ENCODE data around the gene ZNFX1. TPM values are rescaled to one million over a fixed set of nuclear protein-coding genes. Genes with fewer than 3 reads are reported as not detected.
"Not testable (repeated sequence)": the region's sequence is repeated elsewhere in the genome, so short reads cannot be mapped to it uniquely, and the experiment has no call there.

The ZNFX1 gene
- total RNA-seq, 1 donor from 2014 or later: 6.9 TPM

- Mint-ChIP-seq H3K9me3 (no peaks in the 10 kb centered on the region), H3K4me1 (no peaks in the 10 kb centered on the region)
- TF ChIP-seq EZH2phosphoT487 (IDR thresholded peaks at IDR 0.05): no peak
These were observed 74.1 kb downstream of the ZNFX1 start for GRCh38 chr20:49203746-49204145.

GRCh38 chr20:49203011-49203410 lies 74.8 kb downstream of the ZNFX1 start:
- Histone ChIP-seq H3K4me2 (no peak overlapping the region), H4K20me1 (ENCODE audit: low read depth) (no peaks in the 10 kb centered on the region), H3K9me3 (ENCODE audit: low read depth) (no peaks in the 10 kb centered on the region), H3K4me3 (no peak overlapping the region), H3K79me2 (ENCODE audit: low read depth) (no peaks in the 10 kb centered on the region), H3K36me3 (no peaks in the 10 kb centered on the region), H2AFZ (replicated peaks) (no peak overlapping the region), H3K9ac (no peak overlapping the region), H3F3A (ENCODE audit: low read depth) (no peaks in the 10 kb centered on the region), H3K27ac (no peak overlapping the region), H3K27me3 (no peaks in the 10 kb centered on the region), H3K4me1 (no peaks in the 10 kb centered on the region)
- H3K27ac Mint-ChIP-seq: no peak overlapping the region
- DNase-seq (ENCODE audit: low spot score): no peak
- H3K27me3 Mint-ChIP-seq (ENCODE audit: insufficient read depth, low read depth): peaks cover 3% of the 10 kb centered on the region
- no peak overlapping the region for H3K4me3 Mint-ChIP-seq
- no peaks in the 10 kb centered on the region for H3K36me3 Mint-ChIP-seq
- TF ChIP-seq EZH2 (IDR thresholded peaks at IDR 0.05) (no peak), EZH2phosphoT487 (IDR thresholded peaks at IDR 0.05) (no peak), CTCF (IDR thresholded peaks at IDR 0.05) (no peak)
- no peaks in the 10 kb centered on the region for H3K4me1 Mint-ChIP-seq
- H3K9me3 Mint-ChIP-seq: no peaks in the 10 kb centered on the region

More at GRCh38 chr20:49203746-49204145, 74.1 kb downstream of the ZNFX1 start:
- Histone ChIP-seq H3K4me1 (no peaks in the 10 kb centered on the region), H3K4me2 (no peak overlapping the region), H2AFZ (replicated peaks) (no peak overlapping the region), H3K79me2 (ENCODE audit: low read depth) (no peaks in the 10 kb centered on the region), H3K27ac (no peak overlapping the region), H3K27me3 (no peaks in the 10 kb centered on the region), H3K36me3 (no peaks in the 10 kb centered on the region), H4K20me1 (ENCODE audit: low read depth) (no peaks in the 10 kb centered on the region), H3F3A (ENCODE audit: low read depth) (no peaks in the 10 kb centered on the region), H3K9ac (no peak overlapping the region), H3K9me3 (ENCODE audit: low read depth) (no peaks in the 10 kb centered on the region), H3K4me3 (no peak overlapping the region)
- Mint-ChIP-seq H3K27ac (no peak overlapping the region), H3K36me3 (no peaks in the 10 kb centered on the region), H3K4me3 (no peak overlapping the region), H3K27me3 (ENCODE audit: insufficient read depth, low read depth) (peaks cover 6% of the 10 kb centered on the region)
- DNase-seq (ENCODE audit: low spot score): no peak

- Mint-ChIP-seq H3K9me3 (peaks cover 2% of the 10 kb centered on the region), H3K4me3 (no peak overlapping the region), H3K27me3 (ENCODE audit: insufficient read depth, low read depth) (peaks cover 3% of the 10 kb centered on the region), H3K36me3 (no peaks in the 10 kb centered on the region), H3K27ac (no peak overlapping the region), H3K4me1 (no peaks in the 10 kb centered on the region)
- Histone ChIP-seq H4K20me1 (ENCODE audit: low read depth) (no peaks in the 10 kb centered on the region), H3K4me1 (no peaks in the 10 kb centered on the region), H3F3A (ENCODE audit: low read depth) (no peaks in the 10 kb centered on the region), H3K9me3 (ENCODE audit: low read depth) (no peaks in the 10 kb centered on the region), H3K4me2 (no peak overlapping the region), H3K9ac (no peak overlapping the region), H2AFZ (replicated peaks) (no peak overlapping the region), H3K27me3 (no peaks in the 10 kb centered on the region), H3K27ac (no peak overlapping the region), H3K4me3 (no peak overlapping the region), H3K79me2 (ENCODE audit: low read depth) (no peaks in the 10 kb centered on the region), H3K36me3 (no peaks in the 10 kb centered on the region)
- DNase-seq (ENCODE audit: low spot score): no peak
- TF ChIP-seq CTCF (IDR thresholded peaks at IDR 0.05) (no peak), EZH2 (IDR thresholded peaks at IDR 0.05) (no peak), EZH2phosphoT487 (IDR thresholded peaks at IDR 0.05) (no peak)
These were observed 78.0 kb downstream of the ZNFX1 start for GRCh38 chr20:49199729-49200293.

GRCh38 chr20:49192944-49193518 lies 84.8 kb downstream of the ZNFX1 start:
- DNase-seq (ENCODE audit: low spot score); H3K4me3 Mint-ChIP-seq; H2AFZ ChIP-seq (replicated peaks); H3K79me2 ChIP-seq (ENCODE audit: low read depth); H3K27ac ChIP-seq; H3K36me3 ChIP-seq; H3K4me2 ChIP-seq; H3K4me3 ChIP-seq; H3F3A ChIP-seq (ENCODE audit: low read depth); H3K4me1 ChIP-seq; H3K9ac ChIP-seq; H3K27me3 Mint-ChIP-seq (ENCODE audit: insufficient read depth, low read depth); H3K4me1 Mint-ChIP-seq; H3K9me3 ChIP-seq (ENCODE audit: low read depth); H3K9me3 Mint-ChIP-seq; H4K20me1 ChIP-seq (ENCODE audit: low read depth); H3K36me3 Mint-ChIP-seq; H3K27me3 ChIP-seq; H3K27ac Mint-ChIP-seq: not testable (repeated sequence)

Small RNAs within 50 kb of the gene (small RNA-seq; reads per million reads assigned to genes)
- 14,931 reads per million, percentile 100 among the genes with 10 or more reads in this experiment for gene SNORD12B
- 7,463 reads per million, percentile 100 among the genes with 10 or more reads in this experiment for gene SNORD12C

Other genes starting within 250 kb of the ZNFX1 start
- 244 and 348 TPM in 2 replicates for gene CSE1L, start 231.7 kb downstream of the ZNFX1 start, total RNA-seq (ENCODE audit: low replicate concordance)
- 80.6 and 96.0 TPM in 2 replicates for gene STAU1, start 89.7 kb downstream of the ZNFX1 start, total RNA-seq (ENCODE audit: low replicate concordance)
- 27.3 and 29.1 TPM in 2 replicates for gene DDX27, start 58.6 kb downstream of the ZNFX1 start, total RNA-seq (ENCODE audit: low replicate concordance)
- gene KCNB1, start 204.6 kb upstream of the ZNFX1 start, total RNA-seq (ENCODE audit: low replicate concordance): 0.97 and 1.0 TPM in 2 replicates